Fibroblast of villous mesenchyme (primary cell): Measurements from ENCODE around the gene ZNF775. TPM values are rescaled to one million over a fixed set of nuclear protein-coding genes. Genes with fewer than 3 reads are reported as not detected.
A peak's percentile ranks its signal among the peaks of the same experiment; 100 is the strongest.

Source experiments
- DNase-seq: peaks from one replicate; pipeline ENCODE4 v3.0.0-alpha.2; 2010; ENCODE audit warnings: low read depth
- H3K4me3 ChIP-seq: 2 replicates; pipeline ENCODE4 v1.5.1; 2011; ENCODE audit warnings: low read depth, mild to moderate bottlenecking, low read length
- CTCF ChIP-seq: IDR thresholded peaks from 2 replicates; pipeline ENCODE4 v1.5.1; 2012; ENCODE audit warnings: low read depth, mild to moderate bottlenecking, low read length; ENCODE audit not compliant: insufficient read depth
- total RNA-seq: library from RNA; depleted of rRNA; stranded (reverse); fragments of >200 nt; gene quantifications from 2 replicates; pipeline ENCODE4 v1.2.3, GENCODE V29; 2012

The ZNF775 gene
- total RNA-seq, 1 donor: 3.0 TPM

GRCh38 chr7:150363370-150363769 is 15.8 kb upstream of the ZNF775 start:
- TF ChIP-seq CTCF: no peak
- no peak for DNase-seq
- H3K4me3 ChIP-seq: no peak overlapping the region

- no peak for TF ChIP-seq CTCF
- no peak overlapping the region for H3K4me3 ChIP-seq
- DNase-seq: no peak
These were observed 15.3 kb upstream of the ZNF775 start for GRCh38 chr7:150363872-150364271.

GRCh38 chr7:150365194-150365593 is 13.9 kb upstream of the ZNF775 start:
- no peak for DNase-seq
- H3K4me3 ChIP-seq: no peak overlapping the region
- TF ChIP-seq CTCF: no peak

- TF ChIP-seq CTCF: no peak
- no peak for DNase-seq
- no peak overlapping the region for H3K4me3 ChIP-seq
These were observed 13.3 kb upstream of the ZNF775 start for GRCh38 chr7:150365673-150366398.

- TF ChIP-seq CTCF: no peak
- DNase-seq: no peak
These were observed 11.4 kb upstream of the ZNF775 start for GRCh38 chr7:150367677-150368095.

GRCh38 chr7:150368096-150368883 is 10.8 kb upstream of the ZNF775 start, which contains the start of gene REPIN1:
Gene REPIN1 (plus strand): TSS chr7:150368822. CDS start chr7:150369712, 890 bp downstream.
- peak within 1 kb of the TSS; percentile 86 for H3K4me3 ChIP-seq
- DNase-seq: peak; percentile 84
- TF ChIP-seq CTCF: no peak

More at GRCh38 chr7:150367677-150368095, 11.4 kb upstream of the ZNF775 start:
- peak overlapping the region; percentile 86 for H3K4me3 ChIP-seq
